ENCODE data around the gene AMIGO1. TPM values are rescaled to one million over a fixed set of nuclear protein-coding genes. Genes with fewer than 3 reads are reported as not detected.

Gene AMIGO1
- total and polyA plus RNA-seq, 2 of the 8 experiments (the other 6 are each of a cell fraction or from before 2014, with no cell fraction given): 1.5 to 2.7 TPM

DNA sequence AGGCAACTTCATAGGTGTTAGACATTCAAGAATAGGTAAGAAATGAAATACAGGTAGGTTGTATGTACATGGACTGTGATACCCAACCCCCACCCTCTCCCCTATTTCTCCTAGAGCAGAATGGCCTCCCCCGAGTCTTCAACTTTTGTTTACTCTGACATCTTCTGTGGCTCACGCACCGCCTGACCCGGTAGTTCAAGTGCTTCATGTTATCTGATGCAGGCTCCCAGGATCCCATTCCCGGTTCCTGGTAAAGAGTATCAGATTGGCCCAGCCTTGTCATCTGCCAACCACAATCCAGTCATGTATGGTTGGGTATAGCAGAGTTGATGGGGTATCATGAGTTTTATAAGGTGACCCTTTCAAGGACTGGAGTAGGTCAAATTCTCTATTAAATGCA lies 48.0 kb upstream of the AMIGO1 start:
- H3K79me1 ChIP-seq (ENCODE audit: low read depth, low read length): peaks cover 7% of the 10 kb centered on the region
- H4K20me1 ChIP-seq (replicated peaks in 1 of 2; ENCODE audit: control insufficient read depth in 1 of 2, insufficient read depth in 2 of 2, low read length in 2 of 2): peaks cover 2% of the 10 kb centered on the region in 2 experiments
- no peaks in the 10 kb centered on the region for H3K23me2 ChIP-seq (ENCODE audit: low read depth, low read length)
- H2BK12ac ChIP-seq (ENCODE audit: low read depth, low read length): no peak overlapping the region
- no peaks in the 10 kb centered on the region for H3K36me3 ChIP-seq (ENCODE audit: control insufficient read depth in 2 of 4, insufficient read depth in 4 of 4, low read length in 3 of 4)
- no peak overlapping the region for H3K23ac ChIP-seq (ENCODE audit: insufficient read length)
- H2BK5ac ChIP-seq (ENCODE audit: low read depth, low read length): no peak overlapping the region
- H3K4me3 ChIP-seq (ENCODE audit: extremely low read depth in 1 of 4, insufficient read depth in 2 of 4, low read depth in 3 of 4, low read length in 4 of 4): no peak overlapping the region
- H2AK5ac ChIP-seq (ENCODE audit: low read depth, low read length): no peak overlapping the region
- no peak overlapping the region for H4K91ac ChIP-seq (replicated peaks; ENCODE audit: insufficient read length, low read length)
- DNase-seq (ENCODE audit: low read depth in 1 of 2, low spot score in 2 of 2) (no peak), FAIRE-seq (no peak)
- H3K56ac ChIP-seq (replicated peaks; ENCODE audit: insufficient read length, low read depth, low read length): no peak overlapping the region
- ChIA-PET CTCF (ENCODE audit: partially characterized antibody) (no interaction called here), POLR2A (ENCODE audit: partially characterized antibody) (no interaction called here)
- no peak overlapping the region for H3K14ac ChIP-seq (ENCODE audit: insufficient read length)
- peaks cover 23 to 100% of the 10 kb centered on the region in 2 experiments for H3K79me2 ChIP-seq (ENCODE audit: control insufficient read depth in 1 of 2, insufficient read depth in 2 of 2, low read length in 2 of 2)
- no peak overlapping the region for H3K9ac ChIP-seq (replicated peaks in 1 of 4; ENCODE audit: extremely low read depth in 1 of 4, low read depth in 3 of 4, low read length in 3 of 4)
- H4K8ac ChIP-seq (ENCODE audit: extremely low read depth, insufficient read depth, low read length): no peak overlapping the region
- TF ChIP-seq CBX5 (IDR thresholded peaks at IDR 0.05; ENCODE audit: low read depth, low read length) (no peak), JUN (IDR thresholded peaks at IDR 0.05; ENCODE audit: low read depth, low read length) (no peak), EP300 (IDR thresholded peaks at IDR 0.05; ENCODE audit: borderline replicate concordance in 1 of 2, low read depth in 2 of 2, low read length in 2 of 2) (no peak), CEBPB (IDR thresholded peaks at IDR 0.05; ENCODE audit: low read depth, low read length) (no peak), CTBP2 (IDR thresholded peaks at IDR 0.05; ENCODE audit: borderline replicate concordance, insufficient read depth, insufficient read length, low read length) (no peak), SP4 (IDR thresholded peaks at IDR 0.05; ENCODE audit: low read length) (no peak)
- TF ChIP-seq, protein P1, sequence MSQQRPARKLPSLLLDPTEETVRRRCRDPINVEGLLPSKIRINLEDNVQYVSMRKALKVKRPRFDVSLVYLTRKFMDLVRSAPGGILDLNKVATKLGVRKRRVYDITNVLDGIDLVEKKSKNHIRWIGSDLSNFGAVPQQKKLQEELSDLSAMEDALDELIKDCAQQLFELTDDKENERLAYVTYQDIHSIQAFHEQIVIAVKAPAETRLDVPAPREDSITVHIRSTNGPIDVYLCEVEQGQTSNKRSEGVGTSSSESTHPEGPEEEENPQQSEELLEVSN (IDR thresholded peaks at IDR 0.05): no peak
- no peak overlapping the region for H3K27ac ChIP-seq (ENCODE audit: low read depth, low read length)
- H3K9me3 ChIP-seq (ENCODE audit: insufficient read depth in 2 of 2, low read depth in 1 of 2, low read length in 1 of 2): no peaks in the 10 kb centered on the region
- WGBS, 2 experiments (ENCODE audit: extremely low coverage in 1 of 2, insufficient coverage in 1 of 2, insufficient read length in 1 of 2, insufficient replicate concordance in 2 of 2, low coverage in 1 of 2, low lambda C conversion rate in 2 of 2, missing lambda C conversion rate in 1 of 2): 92% methylated on average over 5 of the region's 5 CpGs; no CpG with 5 or more reads in 1 of the 2 experiments
- H3K4ac ChIP-seq (replicated peaks; ENCODE audit: insufficient read length, low read depth, low read length): no peak overlapping the region
- no peak overlapping the region for H2BK15ac ChIP-seq (ENCODE audit: low read length)
- no peak overlapping the region for H4K5ac ChIP-seq (ENCODE audit: insufficient read length, low read depth, low read length)
- no peak overlapping the region for H2BK120ac ChIP-seq (replicated peaks; ENCODE audit: low read depth, low read length)
- H3K18ac ChIP-seq (ENCODE audit: extremely low read depth, low read length): no peak overlapping the region
- no peak overlapping the region for H2AFZ ChIP-seq (ENCODE audit: low read length)
- H3K4me2 ChIP-seq (ENCODE audit: insufficient read depth in 1 of 2, low read depth in 2 of 2, low read length in 2 of 2): no peak overlapping the region
- H2BK20ac ChIP-seq (ENCODE audit: low read length): no peak overlapping the region
- H3K4me1 ChIP-seq (replicated peaks in 1 of 4; ENCODE audit: control insufficient read depth in 3 of 4, insufficient read depth in 4 of 4, low read length in 3 of 4): no peaks in the 10 kb centered on the region; a peak in 1 of 7 replicates
- H3K27me3 ChIP-seq (replicated peaks in 1 of 4; ENCODE audit: control insufficient read depth in 3 of 4, extremely low read depth in 1 of 4, insufficient read depth in 3 of 4, low read length in 3 of 4): no peaks in the 10 kb centered on the region
